HEK293 (cell line): ENCODE measurements around the gene CCR6.

Experiments
- CTCF ChIA-PET: fragments of 350-600 bp; formaldehyde crosslinking; extraction: SDS; loops from one replicate; lab custom pipeline; 2021; ENCODE audit warnings: antibody characterized with exemption; lab: Yijun Ruan, JAX
- POLR2A ChIA-PET: fragments of 300-600 bp; formaldehyde crosslinking; extraction: SDS; loops from one replicate; lab custom pipeline; 2020; ENCODE audit warnings: antibody characterized with exemption, inconsistent platforms; lab: Yijun Ruan, JAX
- H3K27ac ChIP-seq: fragments of 200-500 bp; sonication (Bioruptor generic); 2 replicates; pipeline ENCODE4 v1.5.1; 2014; ENCODE audit warnings: low read depth, low read length, control low read depth, inconsistent platforms; ENCODE audit errors: extremely low read depth
- H3K36me3 ChIP-seq, 2 experiments: fragments of 200-500 bp in 1 of 2; sonication (Bioruptor generic) in 1 of 2; 1 replicate in 1 of 2; 2 replicates in 1 of 2; pipeline ENCODE4 v1.5.1; 2014 to 2017; ENCODE audit warnings: inconsistent platforms in 2 of 2, low read length in 2 of 2; ENCODE audit not compliant: control insufficient read depth in 2 of 2, insufficient read depth in 1 of 2
- H3K4me1 ChIP-seq: fragments of 200-500 bp; sonication (Bioruptor generic); 2 replicates; pipeline ENCODE4 v1.5.1; 2014; ENCODE audit warnings: mild to moderate bottlenecking, low read length, inconsistent platforms; ENCODE audit not compliant: control insufficient read depth, insufficient read depth
- H3K4me3 ChIP-seq: 2 replicates; pipeline ENCODE4 v1.5.1; 2011; ENCODE audit warnings: low read depth, mild to moderate bottlenecking, control low read depth, low read length, moderate library complexity
- H3K9me3 ChIP-seq: fragments of 200-500 bp; sonication (Bioruptor generic); 2 replicates; pipeline ENCODE4 v1.5.1; 2014; ENCODE audit warnings: low read depth, low read length, inconsistent platforms; ENCODE audit not compliant: control insufficient read depth, insufficient read depth
- KLF10 ChIP-seq: fragments of 450-650 bp; IDR thresholded peaks from 2 replicates; pipeline ENCODE4 v1.5.1; 2018; ENCODE audit warnings: missing biosample characterization, mild to moderate bottlenecking, missing genetic modification characterization
- MEIS1 ChIP-seq: sonication (generic); formaldehyde crosslinking; IDR thresholded peaks from 2 replicates; pipeline ENCODE4 v1.8.1; 2022; ENCODE audit warnings: missing genetic modification reagents, mild to moderate bottlenecking, borderline replicate concordance
- SALL2 ChIP-seq: fragments of 450-650 bp; formaldehyde crosslinking; IDR thresholded peaks from 2 replicates; pipeline ENCODE4 v1.5.0; 2017; ENCODE audit warnings: missing biosample characterization, mild to moderate bottlenecking, missing genetic modification characterization, borderline replicate concordance
- TCF7L2 ChIP-seq: IDR thresholded peaks from 2 replicates; pipeline ENCODE4 v1.6.1; 2011; ENCODE audit warnings: low read depth, mild to moderate bottlenecking, inconsistent platforms, low read length, moderate library complexity, borderline replicate concordance
- TRIM28 ChIP-seq: IDR thresholded peaks from 2 replicates; pipeline ENCODE4 v1.6.1; 2011; ENCODE audit warnings: low read length, control low read depth, borderline replicate concordance
- ZNF133 ChIP-seq: fragments of 450-650 bp; formaldehyde crosslinking; IDR thresholded peaks from 2 replicates; pipeline ENCODE4 v1.5.1; 2016; ENCODE audit warnings: missing biosample characterization, missing genetic modification characterization
- ZNF146 ChIP-seq: fragments of 450-650 bp; formaldehyde crosslinking; IDR thresholded peaks from 2 replicates; pipeline ENCODE4 v1.5.1; 2016; ENCODE audit warnings: missing biosample characterization, missing genetic modification characterization
- ZNF214 ChIP-seq: fragments of 450-650 bp; formaldehyde crosslinking; IDR thresholded peaks from 2 replicates; pipeline ENCODE4 v1.5.1; 2017; ENCODE audit warnings: missing biosample characterization, mild to moderate bottlenecking, missing genetic modification characterization, borderline replicate concordance
- ZNF239 ChIP-seq: fragments of 450-650 bp; formaldehyde crosslinking; IDR thresholded peaks from 2 replicates; pipeline ENCODE4 v1.5.1; 2016; ENCODE audit warnings: missing biosample characterization, missing genetic modification characterization
- ZNF350 ChIP-seq: fragments of 450-650 bp; formaldehyde crosslinking; IDR thresholded peaks from 2 replicates; pipeline ENCODE4 v1.5.0; 2017; ENCODE audit warnings: missing biosample characterization, mild to moderate bottlenecking, missing genetic modification characterization
- ZNF366 ChIP-seq: fragments of 450-650 bp; formaldehyde crosslinking; conservative IDR thresholded peaks from 2 replicates; pipeline ENCODE4 v1.5.1; 2016; ENCODE audit warnings: missing biosample characterization, missing genetic modification characterization
- ZNF501 ChIP-seq: fragments of 450-650 bp; formaldehyde crosslinking; IDR thresholded peaks from 2 replicates; pipeline ENCODE4 v1.5.1; 2016; ENCODE audit warnings: missing biosample characterization, missing genetic modification characterization
- ZNF596 ChIP-seq: fragments of 450-650 bp; IDR thresholded peaks from 2 replicates; pipeline ENCODE4 v1.5.0; 2018; ENCODE audit warnings: missing biosample characterization, mild to moderate bottlenecking, missing genetic modification characterization, moderate library complexity
- ZNF621 ChIP-seq: fragments of 450-650 bp; formaldehyde crosslinking; IDR thresholded peaks from 2 replicates; pipeline ENCODE4 v1.5.1; 2017; ENCODE audit warnings: missing biosample characterization, missing genetic modification characterization
- ZNF624 ChIP-seq: fragments of 450-650 bp; formaldehyde crosslinking; IDR thresholded peaks from 2 replicates; pipeline ENCODE4 v1.5.1; 2017; ENCODE audit warnings: missing biosample characterization, missing genetic modification characterization
- ZNF670 ChIP-seq: fragments of 450-650 bp; formaldehyde crosslinking; IDR thresholded peaks from 2 replicates; pipeline ENCODE4 v1.5.1; 2016; ENCODE audit warnings: missing biosample characterization, missing genetic modification characterization, low read depth
- ZNF768 ChIP-seq: fragments of 450-650 bp; formaldehyde crosslinking; IDR thresholded peaks from 2 replicates; pipeline ENCODE4 v1.5.1; 2018; ENCODE audit warnings: missing biosample characterization, mild to moderate bottlenecking, missing genetic modification characterization
- ZNF776 ChIP-seq: fragments of 450-650 bp; formaldehyde crosslinking; IDR thresholded peaks from 2 replicates; pipeline ENCODE4 v1.5.0; 2017; ENCODE audit warnings: missing biosample characterization, missing genetic modification characterization, borderline replicate concordance
- ZSCAN16 ChIP-seq: fragments of 450-650 bp; formaldehyde crosslinking; IDR thresholded peaks from 2 replicates; pipeline ENCODE4 v1.5.1; 2016; ENCODE audit warnings: missing biosample characterization, missing genetic modification characterization
- TF ChIP-seq, protein P1 (sequence below): fragments of 450-650 bp; formaldehyde crosslinking; IDR thresholded peaks from 2 replicates; pipeline ENCODE4 v1.5.1; 2016; ENCODE audit warnings: missing biosample characterization, missing genetic modification characterization
- TF ChIP-seq, protein P2 (sequence below): fragments of 450-650 bp; formaldehyde crosslinking; IDR thresholded peaks from 2 replicates; pipeline ENCODE4 v1.5.1; 2016; ENCODE audit warnings: missing biosample characterization, missing genetic modification characterization
- TF ChIP-seq, protein P3 (sequence below): fragments of 450-650 bp; formaldehyde crosslinking; IDR thresholded peaks from 2 replicates; pipeline ENCODE4 v1.5.1; 2016; ENCODE audit warnings: missing biosample characterization, missing genetic modification characterization

The CCR6 gene

GRCh38 chr6:167154895-167155294, 32.0 kb downstream of the CCR6 start:
- Histone ChIP-seq H3K36me3 (no peaks in the 10 kb centered on the region), H3K4me3 (no peak overlapping the region), H3K9me3 (no peaks in the 10 kb centered on the region), H3K4me1 (no peaks in the 10 kb centered on the region), H3K27ac (no peak overlapping the region)
- POLR2A ChIA-PET: no interaction called here
- CTCF ChIA-PET: interaction anchor here (1.2 kb wide), 1 partner anchor 13 kb away, joined by 3 read pairs; no protein-coding TSS in a partner anchor
- TF ChIP-seq, protein P1, sequence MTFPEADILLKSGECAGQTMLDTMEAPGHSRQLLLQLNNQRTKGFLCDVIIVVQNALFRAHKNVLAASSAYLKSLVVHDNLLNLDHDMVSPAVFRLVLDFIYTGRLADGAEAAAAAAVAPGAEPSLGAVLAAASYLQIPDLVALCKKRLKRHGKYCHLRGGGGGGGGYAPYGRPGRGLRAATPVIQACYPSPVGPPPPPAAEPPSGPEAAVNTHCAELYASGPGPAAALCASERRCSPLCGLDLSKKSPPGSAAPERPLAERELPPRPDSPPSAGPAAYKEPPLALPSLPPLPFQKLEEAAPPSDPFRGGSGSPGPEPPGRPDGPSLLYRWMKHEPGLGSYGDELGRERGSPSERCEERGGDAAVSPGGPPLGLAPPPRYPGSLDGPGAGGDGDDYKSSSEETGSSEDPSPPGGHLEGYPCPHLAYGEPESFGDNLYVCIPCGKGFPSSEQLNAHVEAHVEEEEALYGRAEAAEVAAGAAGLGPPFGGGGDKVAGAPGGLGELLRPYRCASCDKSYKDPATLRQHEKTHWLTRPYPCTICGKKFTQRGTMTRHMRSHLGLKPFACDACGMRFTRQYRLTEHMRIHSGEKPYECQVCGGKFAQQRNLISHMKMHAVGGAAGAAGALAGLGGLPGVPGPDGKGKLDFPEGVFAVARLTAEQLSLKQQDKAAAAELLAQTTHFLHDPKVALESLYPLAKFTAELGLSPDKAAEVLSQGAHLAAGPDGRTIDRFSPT: no peak
- TF ChIP-seq MEIS1 (CRISPR knock-in tag) (no peak), KLF10 (no peak), ZSCAN16 (tag by site-specific recombination) (no peak), ZNF776 (tag by site-specific recombination) (no peak), ZNF366 (tag by site-specific recombination) (no peak), TCF7L2 (no peak), ZNF621 (tag by site-specific recombination) (no peak), ZNF133 (tag by site-specific recombination) (no peak), ZNF350 (tag by site-specific recombination) (no peak), ZNF214 (tag by site-specific recombination) (no peak), ZNF239 (tag by site-specific recombination) (no peak), ZNF501 (tag by site-specific recombination) (no peak), ZNF146 (tag by site-specific recombination) (no peak)
- TF ChIP-seq, protein P2, sequence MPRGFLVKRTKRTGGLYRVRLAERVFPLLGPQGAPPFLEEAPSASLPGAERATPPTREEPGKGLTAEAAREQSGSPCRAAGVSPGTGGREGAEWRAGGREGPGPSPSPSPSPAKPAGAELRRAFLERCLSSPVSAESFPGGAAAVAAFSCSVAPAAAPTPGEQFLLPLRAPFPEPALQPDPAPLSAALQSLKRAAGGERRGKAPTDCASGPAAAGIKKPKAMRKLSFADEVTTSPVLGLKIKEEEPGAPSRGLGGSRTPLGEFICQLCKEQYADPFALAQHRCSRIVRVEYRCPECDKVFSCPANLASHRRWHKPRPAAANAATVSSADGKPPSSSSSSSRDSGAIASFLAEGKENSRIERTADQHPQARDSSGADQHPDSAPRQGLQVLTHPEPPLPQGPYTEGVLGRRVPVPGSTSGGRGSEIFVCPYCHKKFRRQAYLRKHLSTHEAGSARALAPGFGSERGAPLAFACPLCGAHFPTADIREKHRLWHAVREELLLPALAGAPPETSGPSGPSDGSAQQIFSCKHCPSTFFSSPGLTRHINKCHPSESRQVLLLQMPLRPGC: no peak
- TF ChIP-seq, protein P3, sequence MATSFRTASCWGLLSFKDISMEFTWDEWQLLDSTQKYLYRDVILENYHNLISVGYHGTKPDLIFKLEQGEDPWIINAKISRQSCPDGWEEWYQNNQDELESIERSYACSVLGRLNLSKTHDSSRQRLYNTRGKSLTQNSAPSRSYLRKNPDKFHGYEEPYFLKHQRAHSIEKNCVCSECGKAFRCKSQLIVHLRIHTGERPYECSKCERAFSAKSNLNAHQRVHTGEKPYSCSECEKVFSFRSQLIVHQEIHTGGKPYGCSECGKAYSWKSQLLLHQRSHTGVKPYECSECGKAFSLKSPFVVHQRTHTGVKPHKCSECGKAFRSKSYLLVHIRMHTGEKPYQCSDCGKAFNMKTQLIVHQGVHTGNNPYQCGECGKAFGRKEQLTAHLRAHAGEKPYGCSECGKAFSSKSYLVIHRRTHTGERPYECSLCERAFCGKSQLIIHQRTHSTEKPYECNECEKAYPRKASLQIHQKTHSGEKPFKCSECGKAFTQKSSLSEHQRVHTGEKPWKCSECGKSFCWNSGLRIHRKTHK (tag by site-specific recombination): no peak

- POLR2A ChIA-PET: no interaction called here
- Histone ChIP-seq H3K9me3 (no peaks in the 10 kb centered on the region), H3K4me1 (no peaks in the 10 kb centered on the region), H3K27ac (no peak overlapping the region), H3K4me3 (no peak overlapping the region), H3K36me3 (no peaks in the 10 kb centered on the region)
- CTCF ChIA-PET: no interaction called here
- TF ChIP-seq ZNF670 (tag by site-specific recombination): no peak
- no peak for TF ChIP-seq SALL2 (tag by site-specific recombination)
- TF ChIP-seq, protein P3 (tag by site-specific recombination): no peak
- TF ChIP-seq ZNF768 (tag by site-specific recombination): no peak
- TF ChIP-seq TRIM28: no peak
- TF ChIP-seq ZNF624 (tag by site-specific recombination): no peak
- no peak for TF ChIP-seq MEIS1 (CRISPR knock-in tag)
- TF ChIP-seq ZNF596 (tag by site-specific recombination): no peak
These were observed 34.5 kb downstream of the CCR6 start for GRCh38 chr6:167157414-167157813.
